Stimulated activated CD4-positive, alpha-beta T cell treated with anti-CD3 and anti-CD28 coated beads, Interleukin-12 subunit alpha, Interleukin-12 subunit beta, amount 100 ng/mL, for 24 hours (primary cell): ENCODE measurements around the gene PARPBP.
"Not testable (repeated sequence)": the region's sequence is repeated elsewhere in the genome, so short reads cannot be mapped to it uniquely, and the experiment has no call there.

ENCODE experiments used
- DNase-seq, 2 experiments: peaks; one replicate each; pipeline ENCODE4 v3.0.0-alpha.2; 2020; ENCODE audit warnings: low read depth in 2 of 2

Gene PARPBP

GRCh38 chr12:102147062-102147587 is 27.1 kb downstream of the PARPBP start:
- not testable (repeated sequence) for DNase-seq

DNA sequence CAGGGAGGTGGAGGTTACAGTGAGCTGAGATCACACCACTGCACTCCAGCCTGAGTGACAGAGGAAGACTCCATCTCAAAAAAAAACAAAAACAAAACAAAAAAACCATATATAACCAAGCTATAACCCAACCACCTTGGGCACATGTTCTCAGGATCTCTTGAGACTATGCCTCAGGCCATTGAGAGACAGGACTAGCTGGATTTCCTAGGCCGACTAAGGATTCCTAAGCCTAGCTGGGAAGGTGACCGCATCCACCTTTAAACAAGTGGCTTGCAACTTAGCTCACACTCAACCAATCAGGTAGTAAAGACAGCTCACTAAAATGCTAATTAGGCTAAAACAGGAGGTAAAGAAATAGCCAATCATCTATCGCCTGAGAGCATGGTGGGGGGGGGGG is 35.2 kb downstream of the PARPBP start:
- DNase-seq = not testable (repeated sequence)

DNA sequence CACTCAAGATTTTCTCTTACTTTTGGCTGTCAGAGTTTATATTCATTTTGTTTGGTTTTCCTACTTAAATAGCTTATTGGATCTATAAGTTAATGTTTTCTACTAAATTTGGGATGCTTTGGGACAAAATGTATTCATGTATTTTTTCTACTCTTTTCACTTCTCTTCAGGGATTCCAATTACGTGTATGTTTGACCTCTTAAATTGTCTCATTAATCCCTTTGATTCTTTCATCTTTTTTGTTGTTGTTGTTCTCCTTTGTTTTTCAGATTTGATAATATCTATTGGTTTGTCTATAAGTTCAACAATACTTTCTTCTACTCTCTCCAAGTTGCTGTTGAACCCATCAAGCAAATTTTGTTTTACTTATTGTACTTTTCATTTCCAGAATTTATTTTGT is 43.4 kb downstream of the PARPBP start:
- DNase-seq = no peak

DNA sequence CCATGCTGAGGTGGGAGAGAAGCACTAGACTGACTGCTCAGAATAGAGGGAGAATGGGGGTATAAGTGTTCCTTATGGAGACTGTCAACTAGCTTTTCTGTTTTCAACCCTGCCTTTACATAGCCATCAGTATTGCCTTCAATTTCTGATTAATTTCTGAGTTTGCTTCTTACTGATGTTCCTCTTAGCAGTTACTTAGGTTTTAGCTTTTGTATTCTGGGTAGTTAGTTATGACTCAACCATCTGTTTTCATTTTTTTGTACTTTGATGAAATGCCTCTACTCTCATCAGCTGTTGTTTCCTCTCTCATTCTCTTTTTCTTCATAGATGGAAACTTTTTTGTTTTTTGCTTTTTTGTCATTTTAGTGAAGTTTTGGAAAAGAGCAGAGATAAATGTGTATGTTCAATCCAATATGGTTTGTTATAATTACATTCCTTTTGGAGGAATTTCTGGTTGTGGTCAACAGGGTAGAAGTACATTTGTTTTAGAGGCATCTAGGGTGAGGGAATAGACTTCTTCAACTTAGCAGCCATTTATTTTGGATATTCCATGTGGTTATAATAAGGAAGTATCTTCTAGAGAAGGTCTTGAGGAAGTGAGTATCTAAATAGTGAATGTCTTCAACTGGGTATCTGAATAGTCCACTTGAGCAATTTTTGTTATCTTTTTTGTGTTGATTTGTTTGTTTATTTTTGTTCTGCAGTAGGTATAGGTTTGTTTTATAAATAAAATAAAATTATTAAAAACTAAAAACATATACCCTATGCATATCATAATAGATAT is 48.0 kb downstream of the PARPBP start:
- DNase-seq = no peak

DNA sequence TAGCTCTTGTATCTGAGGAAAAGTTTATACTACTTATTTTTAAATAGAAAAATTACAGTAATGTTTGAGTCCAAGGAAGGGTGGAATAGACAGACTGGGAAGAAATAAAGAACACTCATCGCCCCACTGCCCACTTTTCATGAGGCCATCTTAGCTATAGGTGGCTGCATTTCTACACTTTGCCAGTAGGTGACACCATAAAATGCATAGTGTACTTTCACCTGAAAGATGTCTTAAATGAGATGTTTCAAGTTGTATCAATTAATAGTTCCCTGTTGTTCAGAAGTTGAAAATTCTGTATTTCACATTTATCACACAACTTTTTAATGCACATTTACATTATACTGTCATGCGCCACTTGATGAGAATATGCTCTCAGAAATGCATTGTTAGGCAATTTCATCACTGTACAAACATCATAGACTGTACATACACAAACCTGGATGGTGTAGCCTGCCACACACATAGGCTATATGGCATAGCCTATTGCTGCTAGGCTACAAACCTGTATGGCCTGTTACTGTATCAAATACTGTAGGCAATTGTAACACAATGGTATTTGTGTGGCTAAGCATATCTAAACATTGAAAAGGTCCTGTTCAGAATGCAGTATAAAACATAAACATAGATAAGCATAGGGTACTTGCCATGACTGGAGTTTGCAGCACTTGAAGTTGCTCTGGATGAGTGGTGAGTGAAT is 50.1 kb downstream of the PARPBP start:
- no peak for DNase-seq

DNA sequence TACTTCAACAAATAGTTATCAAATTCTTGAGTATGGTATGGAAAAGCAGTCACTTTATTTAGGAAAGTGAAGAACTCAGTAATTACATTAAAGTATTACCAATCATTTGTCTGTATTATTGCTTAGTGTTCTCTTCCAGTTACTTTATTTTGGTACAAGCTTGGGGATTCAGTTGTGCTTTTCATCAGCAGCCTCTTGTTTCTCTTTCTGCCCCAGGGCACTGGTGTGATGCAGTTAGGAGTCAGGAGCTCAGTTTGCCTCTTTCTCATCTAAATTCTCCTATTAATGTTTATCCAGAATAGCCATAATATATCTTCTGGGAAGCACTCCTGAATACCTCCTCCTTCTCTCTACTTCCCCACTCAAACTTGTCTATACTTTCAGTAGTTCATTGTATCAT is 52.0 kb downstream of the PARPBP start:
- no peak for DNase-seq

DNA sequence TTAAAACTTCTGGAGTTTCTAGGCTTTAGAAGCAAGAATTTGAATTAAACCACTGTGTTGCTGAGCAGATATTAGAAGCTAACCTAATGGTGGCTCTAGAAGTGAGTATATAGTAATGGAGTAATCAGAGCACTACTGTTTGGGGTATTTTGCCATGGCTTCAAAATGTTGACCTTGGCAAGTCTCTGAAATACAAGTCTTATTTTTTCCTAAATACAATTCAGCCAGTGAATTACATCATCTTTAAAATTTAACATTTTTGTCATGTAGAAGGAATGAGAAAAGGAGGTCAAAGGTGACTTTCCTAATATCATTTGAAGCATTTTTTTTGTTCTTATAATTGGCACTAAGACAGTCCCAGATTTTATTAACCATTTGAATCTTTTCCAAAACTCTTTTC is 52.5 kb downstream of the PARPBP start:
- no peak for DNase-seq

- no peak for DNase-seq
Measured at GRCh38 chr12:102174117-102174516, 54.1 kb downstream of the PARPBP start.

DNA sequence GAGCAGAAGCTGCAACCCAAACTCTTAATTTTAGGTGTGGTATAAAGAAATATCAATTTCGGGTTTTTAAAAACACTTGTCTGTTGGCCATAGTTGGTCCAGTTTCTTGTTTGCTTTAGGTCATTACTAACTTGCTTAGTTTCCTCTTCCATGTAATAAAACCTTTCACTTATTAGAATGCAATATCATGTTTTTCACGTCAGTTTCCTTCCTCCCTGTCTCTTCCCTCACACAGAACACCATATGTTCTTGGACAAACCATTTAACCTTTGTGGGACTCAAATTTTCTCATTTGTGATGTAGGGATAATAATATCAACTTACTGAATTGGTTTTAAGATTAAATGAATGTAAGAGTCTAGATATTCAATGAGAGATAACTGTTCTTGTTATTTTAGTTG is 54.8 kb downstream of the PARPBP start:
- no peak for DNase-seq

DNA sequence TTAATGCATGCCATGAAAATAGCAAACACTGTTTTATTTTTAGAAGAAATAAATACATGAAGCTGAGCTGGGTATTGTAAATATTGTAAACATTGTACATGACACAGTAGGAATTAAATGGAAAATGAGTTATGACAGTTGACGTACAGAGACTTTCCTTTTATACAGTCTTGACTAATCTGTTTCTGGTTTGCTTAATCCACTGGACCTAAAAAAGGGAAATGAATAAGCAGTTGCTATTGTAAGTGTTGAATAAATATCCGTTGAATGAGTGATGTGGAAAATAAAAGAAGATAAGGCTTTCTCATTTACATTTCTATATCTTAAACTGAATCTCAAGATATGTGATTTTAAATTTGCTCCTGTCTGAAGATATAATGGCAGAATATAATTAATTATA is 62.7 kb downstream of the PARPBP start:
- no peak for DNase-seq

DNA sequence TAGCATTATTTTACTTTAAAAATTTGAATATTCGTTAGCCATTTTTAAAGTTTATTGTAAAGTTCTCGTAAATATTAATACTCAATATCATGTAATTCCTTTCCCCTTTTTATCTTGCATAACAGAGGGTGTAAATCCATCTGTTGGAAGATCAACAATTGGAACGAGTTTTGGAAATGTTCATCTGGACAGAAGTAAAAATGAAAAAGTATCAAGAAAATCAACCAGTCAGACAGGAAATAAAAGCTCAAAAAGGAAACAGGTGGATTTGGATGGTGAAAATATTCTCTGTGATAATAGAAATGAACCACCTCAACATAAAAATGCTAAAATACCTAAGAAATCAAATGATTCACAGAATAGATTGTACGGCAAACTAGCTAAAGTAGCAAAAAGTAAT is 75.8 kb downstream of the PARPBP start:
- no peak for DNase-seq

DNA sequence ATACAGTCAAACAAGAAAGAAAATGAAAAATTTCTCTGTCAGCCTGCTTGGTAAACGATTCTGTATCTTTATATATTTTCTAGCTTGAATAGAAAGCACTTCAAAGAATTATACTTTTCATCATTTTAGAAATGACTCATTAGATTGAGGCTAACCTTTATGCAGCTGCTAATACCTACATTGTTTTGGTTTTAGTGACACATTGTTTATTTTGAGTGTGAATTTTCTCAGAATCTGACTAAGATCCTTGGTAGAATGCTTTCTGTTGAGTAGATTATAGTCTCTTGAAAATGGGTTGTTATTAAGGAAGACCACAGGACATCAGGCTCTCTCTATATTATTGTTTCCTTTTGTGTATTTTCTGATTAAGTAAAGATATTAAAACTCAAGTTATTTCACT is 77.8 kb downstream of the PARPBP start, which contains the start of gene PMCH:
Gene PMCH (minus strand): TSS at position 45 of the 400 bp plus-strand sequence. CDS start 63 bp downstream, outside the sequence.
- DNase-seq = no peak

DNA sequence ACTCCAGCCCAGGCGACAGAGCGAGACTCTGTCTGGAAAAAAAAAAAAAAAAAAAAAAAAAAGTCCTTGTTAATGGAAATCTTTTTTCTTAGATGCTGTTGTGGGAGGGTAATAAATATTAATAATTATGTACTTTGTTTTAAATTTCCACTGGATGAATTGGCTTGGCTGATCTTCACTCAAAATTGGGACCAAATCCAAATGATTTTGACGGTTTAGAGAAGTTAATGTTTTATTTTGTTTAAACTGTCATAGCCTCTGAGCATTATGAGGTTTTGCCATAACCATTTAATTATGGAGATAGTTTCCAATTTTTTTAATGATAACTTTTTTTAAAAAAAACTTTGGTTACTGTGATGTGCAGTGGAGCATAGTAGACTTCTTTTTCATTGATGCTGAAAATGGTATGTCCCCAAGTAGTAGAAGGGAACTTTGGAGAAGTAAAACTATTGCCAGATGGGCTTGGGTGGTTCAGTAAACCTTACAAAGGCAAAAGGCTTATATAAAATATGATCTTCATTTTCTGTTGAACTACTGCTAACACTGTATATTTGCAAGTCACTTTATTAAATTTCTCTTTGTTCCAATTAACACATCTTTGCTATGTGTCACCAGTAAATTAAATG is 81.6 kb downstream of the PARPBP start:
- no peak for DNase-seq

- DNase-seq = no peak
Measured at GRCh38 chr12:102202556-102202955, 82.6 kb downstream of the PARPBP start.

DNA sequence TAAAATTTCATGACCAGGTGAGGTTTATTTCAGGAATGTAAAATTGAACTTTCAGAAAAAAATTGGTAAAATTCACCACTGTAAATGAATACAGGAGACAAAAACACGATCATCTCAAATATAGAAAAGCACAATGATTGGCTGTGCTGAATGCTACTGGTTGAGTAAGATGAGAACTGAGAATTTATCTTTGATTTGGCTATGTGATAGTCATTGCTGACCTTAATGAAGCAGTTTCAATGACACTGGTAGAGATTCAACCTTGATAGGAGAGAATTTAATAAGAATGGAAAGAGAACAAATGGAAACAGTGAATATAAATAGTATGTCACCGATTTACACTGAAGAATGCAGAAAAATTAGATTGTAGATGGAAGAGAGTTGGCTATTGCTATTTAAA is 84.0 kb downstream of the PARPBP start:
- DNase-seq = no peak

- DNase-seq = no peak
Measured at GRCh38 chr12:102215992-102216691, 96.2 kb downstream of the PARPBP start.

DNA sequence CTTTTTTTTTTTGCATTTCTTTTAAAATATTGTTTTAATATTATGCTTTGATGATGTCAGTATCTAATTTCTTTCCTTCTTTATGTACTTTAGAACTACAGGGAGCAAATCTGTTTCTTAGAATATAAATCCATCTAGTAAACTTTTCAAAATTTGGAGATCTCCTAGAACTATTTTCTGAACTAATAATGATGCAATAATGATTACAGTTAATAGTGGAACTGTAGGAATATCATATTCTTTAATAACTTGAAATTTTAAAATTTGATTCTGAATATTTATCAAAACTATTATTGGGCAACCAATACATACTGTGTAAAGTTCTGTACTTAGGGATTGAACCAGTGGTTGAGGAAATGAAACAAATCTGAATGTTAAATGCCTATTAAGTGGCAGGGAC is 100.8 kb downstream of the PARPBP start:
- DNase-seq = no peak

GRCh38 chr12:102227954-102228353 is 108.0 kb downstream of the PARPBP start:
- no peak for DNase-seq

DNA sequence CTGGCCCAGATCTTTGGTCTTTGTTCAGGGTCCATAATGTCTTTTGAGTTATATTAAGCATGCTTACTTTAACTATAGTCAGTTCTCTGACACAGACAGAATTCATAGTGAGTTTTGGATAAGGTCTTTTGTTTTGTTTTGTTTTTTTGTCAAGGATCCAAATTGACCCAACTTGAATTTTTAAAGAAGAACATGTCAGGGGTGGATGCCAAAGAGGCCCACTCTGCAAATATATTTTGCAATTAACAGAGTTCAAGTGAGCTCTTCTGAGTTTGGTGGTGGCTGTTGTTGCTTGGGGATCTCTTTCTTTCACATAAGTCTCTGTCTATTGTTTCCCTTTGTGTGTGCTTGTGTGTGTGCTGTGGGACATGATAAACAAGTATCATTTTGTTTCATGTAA is 112.1 kb downstream of the PARPBP start:
- no peak for DNase-seq

DNA sequence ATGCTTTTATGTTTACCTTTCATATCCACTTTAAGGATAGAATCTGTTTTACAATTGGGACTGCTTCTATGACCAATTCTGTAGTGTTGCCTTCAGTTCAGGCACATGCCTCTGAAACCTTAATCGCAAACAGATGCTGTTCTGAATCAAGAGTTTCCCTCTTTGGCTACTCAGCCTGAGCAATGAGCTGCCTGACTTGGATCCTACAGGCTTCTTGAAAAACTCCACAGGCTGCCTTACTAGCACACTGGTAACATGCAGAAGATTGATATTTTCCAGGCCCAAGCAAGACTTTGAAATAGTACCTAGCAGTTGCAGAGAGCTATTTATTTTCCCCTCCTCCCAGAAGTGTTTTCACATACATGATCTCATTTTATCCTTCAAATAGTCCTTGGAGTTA is 112.5 kb downstream of the PARPBP start:
- no peak for DNase-seq

GRCh38 chr12:102234599-102234998 is 114.6 kb downstream of the PARPBP start:
- DNase-seq = no peak

DNA sequence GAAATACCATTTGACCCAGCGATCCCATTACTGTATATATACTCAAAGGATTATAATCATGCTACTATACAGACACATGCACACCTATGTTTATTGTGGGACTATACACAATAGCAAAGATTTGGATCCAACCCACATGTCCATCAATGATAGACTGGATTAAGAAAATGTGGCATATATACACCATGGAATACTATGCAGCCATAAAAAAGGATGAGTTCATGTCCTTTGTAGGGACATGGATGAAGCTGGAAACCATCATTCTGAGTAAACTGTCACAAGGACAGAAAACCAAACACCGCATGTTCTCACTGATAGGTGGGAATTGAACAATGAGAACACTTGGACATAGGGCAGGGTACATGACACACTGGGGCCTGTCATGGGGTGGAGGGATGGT is 120.9 kb downstream of the PARPBP start:
- DNase-seq = not testable (repeated sequence)
